Activated CD4-positive, alpha-beta T cell treated with anti-CD3 and anti-CD28 coated beads, Interleukin-2, amount 10 ng/mL, durations not matched to agents 24 days and 14 days (primary cell): ENCODE data around the gene TRPV5. TPM values are rescaled to one million over a fixed set of nuclear protein-coding genes. Genes with fewer than 3 reads are reported as not detected.

ENCODE experiments used
- DNase-seq: peaks from one replicate; pipeline ENCODE4 v3.0.0; 2022
- H3K27ac Mint-ChIP-seq: one replicate; pipeline ENCODE4 v1.8.0; 2022; ENCODE audit warnings: mild to moderate bottlenecking, mixed read lengths
- H3K27me3 Mint-ChIP-seq: one replicate; pipeline ENCODE4 v1.8.0; 2022; ENCODE audit warnings: mixed read lengths
- H3K36me3 Mint-ChIP-seq: one replicate; pipeline ENCODE4 v1.8.0; 2022; ENCODE audit warnings: low read depth, mild to moderate bottlenecking, mixed read lengths
- H3K4me1 Mint-ChIP-seq: one replicate; pipeline ENCODE4 v1.8.0; 2021; ENCODE audit warnings: mixed read lengths
- H3K4me3 Mint-ChIP-seq: one replicate; pipeline ENCODE4 v1.8.0; 2022; ENCODE audit warnings: mild to moderate bottlenecking, moderate library complexity, mixed read lengths
- H3K9me3 Mint-ChIP-seq: one replicate; pipeline ENCODE4 v1.8.0; 2021; ENCODE audit warnings: mixed read lengths
- intact Hi-C: fragments of 100-400 bp; cut with micrococcal nuclease; formaldehyde crosslinking; loops from one replicate; pipeline ENCODE4 v1.15.1; 2023
- total RNA-seq: library from RNA; stranded (reverse); gene quantifications from 2 replicates; pipeline ENCODE4 v1.2.3, GENCODE V29; 2022

TRPV5 gene
- total RNA-seq, 1 donor from 2014 or later: not detected

- no peak overlapping the region for H3K27ac Mint-ChIP-seq
- no peaks in the 10 kb centered on the region for H3K4me1 Mint-ChIP-seq
- no peaks in the 10 kb centered on the region for H3K36me3 Mint-ChIP-seq
- H3K9me3 Mint-ChIP-seq: no peaks in the 10 kb centered on the region
- intact Hi-C loops: no loop called here
- no peaks in the 10 kb centered on the region for H3K27me3 Mint-ChIP-seq
- H3K4me3 Mint-ChIP-seq: no peak overlapping the region
- no peak for DNase-seq
Measured at GRCh38 chr7:142933092-142933475, 462 bp downstream of the TRPV5 start.

DNA sequence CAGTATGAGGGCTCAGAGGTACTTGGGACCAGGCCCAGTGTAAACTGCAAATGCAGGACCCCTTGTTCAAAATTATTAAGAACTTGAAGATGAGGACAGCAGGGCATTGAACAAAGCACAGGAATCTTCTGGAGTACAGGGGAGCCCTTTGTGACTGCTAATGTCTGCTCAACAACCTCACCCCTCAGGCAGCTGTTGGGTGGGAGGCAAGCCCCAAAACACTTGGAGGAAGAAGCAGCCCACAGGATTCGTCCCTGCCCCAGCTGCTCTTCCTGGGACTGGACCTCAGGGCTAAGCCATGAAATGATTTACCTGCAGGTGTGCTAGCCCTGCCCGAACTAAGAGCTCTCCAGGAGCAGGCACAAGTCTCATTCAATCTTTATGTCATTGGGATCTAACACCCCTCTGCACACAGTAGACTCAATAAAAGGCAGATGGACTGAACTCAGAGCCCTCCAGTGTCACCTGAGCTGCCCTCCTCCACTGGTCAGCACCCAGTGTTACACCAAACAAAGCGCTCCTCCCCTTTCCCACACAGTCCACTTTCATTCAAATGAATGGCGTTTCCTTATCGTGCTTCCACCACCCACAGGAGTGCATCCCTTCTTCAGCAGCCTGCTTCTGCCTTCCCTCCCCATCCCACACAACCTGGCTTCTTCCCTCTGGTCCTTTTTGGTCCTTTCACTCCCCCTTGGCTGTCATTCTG, 1.0 kb downstream of the TRPV5 start:
- H3K4me1 Mint-ChIP-seq: no peaks in the 10 kb centered on the region
- intact Hi-C loops: no loop called here
- no peak for DNase-seq
- H3K27ac Mint-ChIP-seq: no peak overlapping the region
- H3K27me3 Mint-ChIP-seq: no peaks in the 10 kb centered on the region
- H3K4me3 Mint-ChIP-seq: no peak overlapping the region
- H3K36me3 Mint-ChIP-seq: no peaks in the 10 kb centered on the region
- no peaks in the 10 kb centered on the region for H3K9me3 Mint-ChIP-seq

GRCh38 chr7:142930126-142930730, 3.3 kb downstream of the TRPV5 start:
- no peak overlapping the region for H3K27ac Mint-ChIP-seq
- H3K4me1 Mint-ChIP-seq: no peaks in the 10 kb centered on the region
- DNase-seq: no peak
- H3K9me3 Mint-ChIP-seq: no peaks in the 10 kb centered on the region
- H3K27me3 Mint-ChIP-seq: no peaks in the 10 kb centered on the region
- H3K36me3 Mint-ChIP-seq: no peaks in the 10 kb centered on the region
- H3K4me3 Mint-ChIP-seq: no peak overlapping the region
- intact Hi-C loops: no loop called here

DNA sequence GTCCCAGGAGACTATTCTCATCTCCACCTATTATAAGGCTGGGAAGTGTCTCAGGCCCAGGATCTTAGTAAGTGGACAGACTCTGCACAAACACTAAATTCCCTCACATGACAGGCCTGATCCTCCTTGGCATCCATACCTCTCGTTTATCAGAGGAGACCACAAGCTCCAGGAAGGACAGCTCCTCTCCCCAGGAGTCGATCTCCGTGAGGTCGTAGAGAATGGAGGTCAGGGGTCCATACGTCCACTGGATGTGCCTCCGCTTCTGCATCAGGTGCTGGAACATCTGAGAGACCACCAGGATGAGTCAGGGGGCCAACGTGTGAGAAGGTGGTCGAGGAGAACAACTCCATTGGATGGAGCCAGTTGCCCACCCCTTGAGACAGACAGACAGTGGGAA, 5.6 kb downstream of the TRPV5 start:
- no peak for DNase-seq
- intact Hi-C loops: no loop called here
- Mint-ChIP-seq H3K9me3 (no peaks in the 10 kb centered on the region), H3K36me3 (no peaks in the 10 kb centered on the region), H3K27ac (no peak overlapping the region), H3K4me3 (no peak overlapping the region), H3K27me3 (peaks cover 8% of the 10 kb centered on the region), H3K4me1 (no peaks in the 10 kb centered on the region)

DNA sequence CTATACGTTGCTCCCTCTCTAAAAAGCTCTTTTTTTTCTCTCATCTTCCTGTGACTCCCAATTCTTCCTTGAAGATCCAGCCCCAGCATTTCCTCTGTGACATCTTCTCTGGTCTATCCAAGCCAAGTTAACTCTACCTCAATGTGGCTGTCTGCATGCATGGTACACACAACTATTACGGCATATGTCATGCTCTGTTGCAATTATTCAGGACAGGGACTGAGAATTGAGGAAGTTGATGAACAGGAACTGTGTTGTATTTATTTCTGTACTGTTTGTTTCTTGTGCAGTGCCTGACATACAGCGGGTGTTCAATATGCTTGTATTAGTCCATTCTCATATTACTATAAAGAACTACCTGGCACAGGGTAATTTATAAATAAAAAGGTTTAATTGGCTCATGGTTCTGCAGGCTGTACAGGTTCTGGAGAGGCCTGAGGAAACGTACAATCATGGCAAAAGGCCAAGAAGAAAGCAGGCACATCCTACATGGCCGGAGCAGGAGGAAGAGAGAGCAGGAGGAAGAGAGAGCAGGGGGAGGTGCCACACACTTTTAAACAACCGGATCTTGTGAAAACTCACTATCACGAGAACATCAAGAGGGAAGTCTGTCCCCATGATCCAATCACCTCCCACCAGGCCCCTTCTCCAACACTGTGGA, 6.3 kb downstream of the TRPV5 start:
- no peak for DNase-seq
- no peaks in the 10 kb centered on the region for H3K4me1 Mint-ChIP-seq
- no peak overlapping the region for H3K4me3 Mint-ChIP-seq
- intact Hi-C loops: no loop called here
- no peak overlapping the region for H3K27ac Mint-ChIP-seq
- H3K36me3 Mint-ChIP-seq: no peaks in the 10 kb centered on the region
- peaks cover 8% of the 10 kb centered on the region for H3K27me3 Mint-ChIP-seq
- no peaks in the 10 kb centered on the region for H3K9me3 Mint-ChIP-seq

DNA sequence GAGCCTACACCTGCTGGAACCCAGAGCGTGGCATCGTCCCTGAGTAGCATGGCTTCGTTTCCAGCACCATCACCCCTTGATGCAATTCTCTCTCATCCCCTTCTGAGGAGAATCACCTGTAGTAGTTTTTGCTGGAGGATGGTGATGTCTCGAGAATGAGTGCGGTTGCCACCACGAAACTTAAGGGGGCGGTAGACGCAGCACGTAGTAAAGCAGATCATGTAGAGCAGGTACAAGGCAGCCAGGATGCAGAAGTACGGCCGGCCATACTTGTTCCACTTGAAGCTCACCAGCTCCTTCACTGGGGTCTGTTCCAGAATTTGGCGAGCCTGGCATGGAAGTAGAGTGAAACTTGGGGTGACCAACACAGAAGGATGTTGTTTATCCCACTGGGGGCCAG, 8.1 kb downstream of the TRPV5 start:
- Mint-ChIP-seq H3K36me3 (no peaks in the 10 kb centered on the region), H3K4me1 (no peaks in the 10 kb centered on the region), H3K4me3 (no peak overlapping the region), H3K27me3 (peaks cover 10% of the 10 kb centered on the region), H3K27ac (no peak overlapping the region), H3K9me3 (no peaks in the 10 kb centered on the region)
- no peak for DNase-seq
- intact Hi-C loops: no loop called here

DNA sequence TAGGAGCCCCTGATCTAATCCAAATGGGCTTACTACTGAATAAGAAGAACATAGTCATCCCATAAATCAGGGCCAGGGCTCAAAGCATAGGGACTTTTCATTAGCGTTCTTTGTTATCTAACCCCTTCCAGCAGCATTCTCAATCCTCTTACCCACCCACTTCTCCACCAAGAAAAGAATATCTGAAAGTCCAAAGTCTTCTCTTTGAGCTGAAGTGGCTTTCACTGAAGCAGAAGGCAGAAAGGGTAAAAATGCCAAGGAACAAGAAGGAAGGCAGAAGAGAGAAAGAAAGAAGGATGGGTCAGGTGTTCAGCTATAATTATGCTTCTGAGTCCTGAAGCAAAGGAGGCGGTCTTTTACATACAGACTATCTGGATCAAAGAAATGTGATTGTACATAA, 10.2 kb downstream of the TRPV5 start:
- Mint-ChIP-seq H3K36me3 (no peaks in the 10 kb centered on the region), H3K27ac (no peak overlapping the region), H3K27me3 (peaks cover 19% of the 10 kb centered on the region), H3K4me3 (no peak overlapping the region), H3K9me3 (no peaks in the 10 kb centered on the region), H3K4me1 (no peaks in the 10 kb centered on the region)
- intact Hi-C loops: no loop called here
- no peak for DNase-seq

DNA sequence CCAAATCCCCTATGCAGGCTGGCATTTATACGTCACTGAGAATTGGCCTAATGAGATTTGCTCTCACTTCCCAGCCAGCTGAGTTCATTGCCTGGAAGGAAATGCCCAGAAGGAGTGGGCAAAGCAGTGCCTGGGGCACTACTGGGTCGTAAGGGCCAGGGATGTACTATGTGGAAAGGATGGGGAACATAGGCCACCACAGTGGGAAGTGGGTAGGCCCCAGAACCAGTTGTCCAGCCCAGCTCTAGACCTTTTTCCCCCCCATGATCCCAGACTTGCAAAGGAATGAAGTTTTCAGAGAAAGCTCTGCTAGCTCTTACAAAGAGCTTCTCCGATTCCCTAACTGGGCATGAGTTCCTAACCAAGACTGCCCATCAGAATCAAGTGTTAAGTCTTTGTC, 13.9 kb downstream of the TRPV5 start:
- intact Hi-C loops: no loop called here
- no peaks in the 10 kb centered on the region for H3K36me3 Mint-ChIP-seq
- no peak for DNase-seq
- H3K27ac Mint-ChIP-seq: no peak overlapping the region
- H3K4me1 Mint-ChIP-seq: no peaks in the 10 kb centered on the region
- H3K4me3 Mint-ChIP-seq: no peak overlapping the region
- no peaks in the 10 kb centered on the region for H3K9me3 Mint-ChIP-seq
- H3K27me3 Mint-ChIP-seq: peaks cover 25% of the 10 kb centered on the region

DNA sequence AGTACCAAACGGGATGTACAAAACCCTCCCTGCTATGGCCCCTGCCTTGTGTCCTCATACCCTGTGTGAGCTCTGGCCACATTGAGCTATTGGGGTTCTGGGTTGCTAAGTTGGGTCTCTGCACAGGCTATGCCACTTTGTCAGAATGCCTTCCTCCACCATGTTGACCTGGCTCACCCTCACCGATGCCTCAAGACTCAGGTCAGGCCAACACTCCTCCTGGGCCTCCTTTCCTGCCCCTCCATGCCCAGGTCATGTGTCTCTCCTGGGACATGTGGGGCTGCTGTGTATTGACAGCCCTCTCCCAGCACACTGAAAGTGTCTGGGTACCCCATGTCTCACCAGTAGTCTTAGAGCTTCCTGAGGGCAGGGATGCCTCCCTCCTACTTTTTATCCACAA, 14.6 kb downstream of the TRPV5 start:
- H3K36me3 Mint-ChIP-seq: no peaks in the 10 kb centered on the region
- no peak for DNase-seq
- peaks cover 30% of the 10 kb centered on the region for H3K27me3 Mint-ChIP-seq
- intact Hi-C loops: no loop called here
- H3K4me3 Mint-ChIP-seq: no peak overlapping the region
- H3K27ac Mint-ChIP-seq: no peak overlapping the region
- H3K4me1 Mint-ChIP-seq: no peaks in the 10 kb centered on the region
- H3K9me3 Mint-ChIP-seq: no peaks in the 10 kb centered on the region

DNA sequence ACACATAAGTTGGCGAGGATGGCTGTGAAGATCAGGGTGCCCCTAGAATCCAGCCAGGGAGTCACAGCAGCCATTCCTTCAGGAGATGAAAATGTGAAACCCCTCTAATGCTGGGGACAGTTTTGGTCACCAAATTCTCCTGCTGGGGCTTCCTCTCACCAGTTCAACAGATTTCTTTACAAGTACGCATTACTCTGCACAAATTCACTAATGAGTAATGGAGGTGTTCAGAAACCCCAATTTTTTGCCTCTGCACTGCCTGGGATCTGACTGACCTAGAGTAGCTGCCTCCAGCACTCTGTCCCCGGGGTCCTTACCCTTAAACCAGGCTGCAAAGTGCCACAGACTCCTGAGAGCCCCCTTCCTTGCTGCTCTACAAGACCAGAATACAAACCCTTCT, 16.1 kb downstream of the TRPV5 start:
- intact Hi-C loops: no loop called here
- DNase-seq: no peak
- peaks cover 26% of the 10 kb centered on the region for H3K27me3 Mint-ChIP-seq
- H3K4me3 Mint-ChIP-seq: no peak overlapping the region
- no peak overlapping the region for H3K27ac Mint-ChIP-seq
- no peaks in the 10 kb centered on the region for H3K4me1 Mint-ChIP-seq
- H3K36me3 Mint-ChIP-seq: no peaks in the 10 kb centered on the region
- no peaks in the 10 kb centered on the region for H3K9me3 Mint-ChIP-seq

DNA sequence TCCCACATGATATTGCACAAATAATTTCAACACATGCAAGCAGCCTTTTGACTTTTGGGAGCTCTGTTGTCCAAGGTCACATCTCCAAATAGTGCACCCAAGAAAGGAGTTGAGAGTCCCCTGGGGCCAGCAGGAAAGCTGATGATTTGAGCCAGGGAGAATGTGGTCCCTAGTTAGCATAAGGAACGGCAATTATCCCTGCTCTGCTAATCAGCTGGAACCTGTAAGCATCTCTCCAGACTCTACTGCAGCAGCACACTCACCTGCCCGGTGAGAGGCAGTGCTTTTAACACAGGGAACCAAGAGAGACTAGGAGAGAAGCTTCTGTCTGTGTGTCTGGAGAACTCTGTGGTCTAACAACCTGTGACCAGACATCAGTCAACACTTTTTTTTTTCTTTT, 17.0 kb downstream of the TRPV5 start:
- intact Hi-C loops: no loop called here
- Mint-ChIP-seq H3K36me3 (no peaks in the 10 kb centered on the region), H3K4me1 (no peaks in the 10 kb centered on the region), H3K27ac (no peak overlapping the region), H3K4me3 (no peak overlapping the region), H3K9me3 (no peaks in the 10 kb centered on the region), H3K27me3 (peaks cover 26% of the 10 kb centered on the region)
- no peak for DNase-seq

GRCh38 chr7:142915315-142915714, 18.2 kb downstream of the TRPV5 start:
- H3K4me3 Mint-ChIP-seq: no peak overlapping the region
- H3K9me3 Mint-ChIP-seq: no peaks in the 10 kb centered on the region
- no peaks in the 10 kb centered on the region for H3K4me1 Mint-ChIP-seq
- H3K27ac Mint-ChIP-seq: no peak overlapping the region
- intact Hi-C loops: no loop called here
- no peaks in the 10 kb centered on the region for H3K36me3 Mint-ChIP-seq
- no peak for DNase-seq
- peaks cover 30% of the 10 kb centered on the region for H3K27me3 Mint-ChIP-seq

- Mint-ChIP-seq H3K27me3 (peaks cover 25% of the 10 kb centered on the region), H3K4me1 (no peaks in the 10 kb centered on the region), H3K4me3 (no peak overlapping the region), H3K9me3 (no peaks in the 10 kb centered on the region), H3K36me3 (no peaks in the 10 kb centered on the region), H3K27ac (no peak overlapping the region)
- intact Hi-C loops: no loop called here
- no peak for DNase-seq
Measured at GRCh38 chr7:142914121-142914520, 19.4 kb downstream of the TRPV5 start.

DNA sequence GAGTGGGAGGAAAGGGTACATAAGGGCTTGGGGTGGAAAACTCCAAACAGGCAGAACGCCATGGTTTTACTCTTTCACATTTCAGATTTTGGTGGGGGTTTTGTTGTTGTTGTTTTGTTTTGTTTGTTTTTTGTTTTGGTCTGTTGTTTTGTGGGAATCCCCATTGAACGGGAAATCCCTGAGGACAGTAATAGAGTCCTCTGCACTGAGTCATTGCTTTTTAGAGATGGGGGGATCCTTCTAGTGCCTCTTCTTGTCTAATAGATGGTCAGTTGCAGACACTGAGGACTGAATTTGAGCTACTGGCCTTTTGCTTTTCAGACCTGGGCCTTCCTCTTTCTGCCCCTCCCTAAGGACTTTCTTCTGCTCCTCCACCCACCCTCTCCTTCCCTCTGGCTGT, 20.0 kb downstream of the TRPV5 start:
- H3K4me3 Mint-ChIP-seq: no peak overlapping the region

More for the DNA sequence above, 20.0 kb downstream of the TRPV5 start:
- Mint-ChIP-seq H3K27me3 (peaks cover 23% of the 10 kb centered on the region), H3K27ac (no peak overlapping the region), H3K9me3 (no peaks in the 10 kb centered on the region), H3K4me1 (no peaks in the 10 kb centered on the region), H3K36me3 (no peaks in the 10 kb centered on the region)
- DNase-seq: no peak
- intact Hi-C loops: no loop called here
